Peyer's patch (tissue), 4 donors: Measurements from ENCODE around the gene RTBDN. TPM values are rescaled to one million over a fixed set of nuclear protein-coding genes. Genes with fewer than 3 reads are reported as not detected.

ENCODE experiments used
- DNase-seq, 3 donors: peaks; one replicate each; pipeline ENCODE4 v3.0.0-alpha.2; 2017 to 2019
- H3K27ac ChIP-seq, 4 donors: fragments of 200-600 bp; sonication (generic); one replicate each; pipeline ENCODE4 v1.5.1; 2016 to 2019
- H3K27me3 ChIP-seq, 2 donors: fragments of 200-600 bp; sonication (generic); one replicate each; pipeline ENCODE4 v1.5.1; 2019
- H3K36me3 ChIP-seq, 3 donors: fragments of 200-600 bp; sonication (generic); one replicate each; pipeline ENCODE4 v1.5.1; 2016 to 2019
- H3K4me1 ChIP-seq, 4 donors: fragments of 200-600 bp; sonication (generic); one replicate each; pipeline ENCODE4 v1.5.1; 2016 to 2019
- H3K4me3 ChIP-seq, 4 donors: fragments of 200-600 bp; sonication (generic); 1 replicate in 3 of 4; 2 replicates in 1 of 4; pipeline ENCODE4 v1.5.1; 2016 to 2019; ENCODE audit warnings: mild to moderate bottlenecking in 1 of 4
- H3K9me3 ChIP-seq, 4 donors: fragments of 200-600 bp; sonication (generic); one replicate each; pipeline ENCODE4 v1.5.1; 2016 to 2019; ENCODE audit warnings: mild to moderate bottlenecking in 1 of 4
- POLR2A ChIP-seq, 2 donors: fragments of 450-650 bp; IDR thresholded peaks; one replicate each; pipeline ENCODE4 v1.5.1; 2017; ENCODE audit warnings: antibody characterized with exemption in 2 of 2, mild to moderate bottlenecking in 2 of 2, moderate library complexity in 2 of 2
- total RNA-seq, 4 donors: library from RNA; depleted of rRNA; stranded (reverse); fragments of >200 nt; gene quantifications; one replicate each; pipeline ENCODE4 v1.1.0, GENCODE V29; 2016
- TF ChIP-seq, protein P1 (sequence below), 6 experiments: fragments of 450-650 bp in 4 of 6; fragments of 200-600 bp in 2 of 6; sonication (generic) in 1 of 6; IDR thresholded peaks; one replicate each; pipeline ENCODE4 v1.5.1; 2017 to 2019; ENCODE audit warnings: antibody characterized with exemption in 6 of 6, mild to moderate bottlenecking in 3 of 6, moderate library complexity in 1 of 6

Gene RTBDN
- total RNA-seq, 4 donors from 2014 or later: not detected

DNA sequence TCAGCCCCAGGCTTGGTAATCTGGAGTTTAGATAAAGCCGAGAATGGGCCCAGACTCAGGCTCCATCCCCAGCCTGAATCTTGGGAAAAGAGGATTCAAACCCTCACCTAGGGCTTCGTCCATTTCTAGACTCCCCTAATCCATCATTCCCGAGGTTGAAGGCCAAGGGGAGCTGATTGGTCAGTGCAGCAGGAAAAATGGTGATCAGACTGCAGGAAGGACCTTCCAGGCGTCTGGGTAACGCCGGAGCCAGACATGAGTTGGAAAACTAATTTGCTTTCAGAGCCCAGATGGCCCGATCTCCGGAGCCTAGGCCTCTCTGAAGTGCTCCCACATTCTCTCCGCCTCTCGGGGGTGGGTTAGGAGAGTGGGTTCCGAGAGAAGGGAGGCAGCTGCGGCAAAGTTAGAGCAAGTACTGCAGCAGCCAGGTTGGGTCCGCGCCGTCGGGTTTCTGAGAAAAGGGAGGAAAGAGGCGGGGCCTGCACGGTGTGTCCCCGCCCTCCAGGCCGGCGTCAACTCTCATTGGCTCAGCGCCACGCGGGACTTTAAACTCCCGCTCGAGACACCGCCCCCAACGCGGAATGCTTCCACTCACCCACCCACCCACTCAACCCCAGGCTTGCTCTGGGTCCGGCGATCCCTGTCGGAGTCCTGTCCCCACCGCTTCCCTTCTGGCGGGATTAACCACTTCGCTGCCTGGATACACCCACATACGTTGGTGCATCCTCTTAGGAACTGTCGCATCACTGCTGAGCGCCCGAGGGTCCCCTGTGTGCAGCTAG is 788 bp upstream of the RTBDN start:
- DNase-seq: no peak
- Histone ChIP-seq H3K4me3 (no peak overlapping the region), H3K27me3 (peaks cover 0 to 59% of the 10 kb centered on the region in 2 donors), H3K36me3 (no peaks in the 10 kb centered on the region), H3K9me3 (peaks cover 0 to 3% (median 0%) of the 10 kb centered on the region in 4 donors), H3K27ac (no peak overlapping the region), H3K4me1 (peaks cover 0 to 32% (median 14%) of the 10 kb centered on the region in 4 donors)
- TF ChIP-seq POLR2A (IDR thresholded peaks at IDR 0.05): no peak
- TF ChIP-seq, protein P1, sequence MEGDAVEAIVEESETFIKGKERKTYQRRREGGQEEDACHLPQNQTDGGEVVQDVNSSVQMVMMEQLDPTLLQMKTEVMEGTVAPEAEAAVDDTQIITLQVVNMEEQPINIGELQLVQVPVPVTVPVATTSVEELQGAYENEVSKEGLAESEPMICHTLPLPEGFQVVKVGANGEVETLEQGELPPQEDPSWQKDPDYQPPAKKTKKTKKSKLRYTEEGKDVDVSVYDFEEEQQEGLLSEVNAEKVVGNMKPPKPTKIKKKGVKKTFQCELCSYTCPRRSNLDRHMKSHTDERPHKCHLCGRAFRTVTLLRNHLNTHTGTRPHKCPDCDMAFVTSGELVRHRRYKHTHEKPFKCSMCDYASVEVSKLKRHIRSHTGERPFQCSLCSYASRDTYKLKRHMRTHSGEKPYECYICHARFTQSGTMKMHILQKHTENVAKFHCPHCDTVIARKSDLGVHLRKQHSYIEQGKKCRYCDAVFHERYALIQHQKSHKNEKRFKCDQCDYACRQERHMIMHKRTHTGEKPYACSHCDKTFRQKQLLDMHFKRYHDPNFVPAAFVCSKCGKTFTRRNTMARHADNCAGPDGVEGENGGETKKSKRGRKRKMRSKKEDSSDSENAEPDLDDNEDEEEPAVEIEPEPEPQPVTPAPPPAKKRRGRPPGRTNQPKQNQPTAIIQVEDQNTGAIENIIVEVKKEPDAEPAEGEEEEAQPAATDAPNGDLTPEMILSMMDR (IDR thresholded peaks at IDR 0.05): no peak

DNA sequence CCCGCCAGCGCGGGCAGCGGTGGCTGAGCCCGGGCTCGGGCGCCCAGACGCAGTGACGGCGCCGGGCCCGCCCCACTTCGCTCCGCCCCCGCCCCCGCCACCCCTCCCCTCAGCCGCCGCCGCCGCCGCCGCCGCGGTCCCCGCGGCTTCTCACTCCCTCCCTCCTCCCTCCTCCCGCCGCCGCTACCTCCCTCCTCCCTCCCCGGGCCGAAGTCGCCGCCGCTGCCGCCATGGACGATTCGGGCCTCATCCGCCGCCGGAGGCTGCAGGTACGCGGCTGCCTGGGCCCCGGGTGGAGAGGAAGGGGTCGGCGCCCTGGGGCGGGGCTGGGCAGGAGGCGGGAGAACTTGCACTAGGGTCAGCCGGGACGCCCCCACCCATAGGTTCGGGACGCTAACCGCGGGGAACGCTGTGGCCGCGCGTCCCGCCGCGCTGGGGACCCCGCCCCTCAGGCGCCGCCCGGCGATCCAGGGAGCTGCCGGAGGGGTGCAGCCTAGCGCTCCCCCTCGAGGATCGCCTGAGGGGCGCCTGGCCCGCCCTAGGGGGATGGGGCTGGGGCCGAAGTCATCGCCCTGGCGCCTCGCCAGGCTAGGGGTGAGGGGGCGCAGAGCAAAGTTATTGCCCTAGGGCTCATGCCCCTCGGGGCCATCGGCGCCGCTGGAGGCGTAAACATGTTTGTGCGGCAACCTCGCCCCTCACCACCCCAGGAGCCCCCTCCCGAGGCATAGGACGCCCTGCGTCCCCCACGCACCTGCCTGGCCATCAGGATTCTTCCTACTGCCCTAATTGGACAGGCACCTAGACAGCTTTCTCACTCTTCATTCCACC is 427 bp downstream of the RTBDN start:
- no peak overlapping the region for H3K27ac ChIP-seq
- no peak for DNase-seq
- peak overlapping the region; percentile 18 to 52 (median 47) for H3K4me3 ChIP-seq
- no peaks in the 10 kb centered on the region for H3K36me3 ChIP-seq
- H3K27me3 ChIP-seq: peaks cover 0 to 54% of the 10 kb centered on the region in 2 donors
- H3K9me3 ChIP-seq: peaks cover 0 to 3% (median 0%) of the 10 kb centered on the region in 4 donors
- TF ChIP-seq, protein P1 (IDR thresholded peaks at IDR 0.05): no peak
- no peak for TF ChIP-seq POLR2A (IDR thresholded peaks at IDR 0.05)
- H3K4me1 ChIP-seq: peaks cover 0 to 31% (median 13%) of the 10 kb centered on the region in 4 donors

DNA sequence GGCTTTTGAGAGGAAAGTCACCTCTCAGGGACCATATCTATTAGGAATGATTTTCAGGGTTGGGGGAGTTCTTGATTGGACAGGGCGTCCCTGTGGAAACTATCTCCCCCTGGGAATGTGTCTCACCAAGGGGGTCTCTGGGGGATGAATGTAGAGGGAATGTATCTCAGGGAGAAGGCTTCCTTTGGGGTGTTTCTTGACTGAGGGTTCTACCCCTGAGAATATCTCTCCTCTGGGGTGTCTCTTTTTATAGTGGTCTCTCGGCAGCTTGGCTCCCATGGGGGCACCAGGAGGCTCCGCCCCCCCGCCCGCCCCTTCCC is 1.0 kb downstream of the RTBDN start:
- H3K9me3 ChIP-seq: peaks cover 0 to 3% (median 0%) of the 10 kb centered on the region in 4 donors
- peaks cover 0 to 50% of the 10 kb centered on the region in 2 donors for H3K27me3 ChIP-seq
- peaks cover 0 to 27% (median 7%) of the 10 kb centered on the region in 4 donors for H3K4me1 ChIP-seq
- no peak for TF ChIP-seq POLR2A (IDR thresholded peaks at IDR 0.05)
- TF ChIP-seq, protein P1 (IDR thresholded peaks at IDR 0.05): no peak
- DNase-seq: no peak
- H3K27ac ChIP-seq: no peak overlapping the region
- H3K36me3 ChIP-seq: no peaks in the 10 kb centered on the region
- H3K4me3 ChIP-seq: peak overlapping the region in 3 of 4 donors; percentile 46 to 52 (median 48)

DNA sequence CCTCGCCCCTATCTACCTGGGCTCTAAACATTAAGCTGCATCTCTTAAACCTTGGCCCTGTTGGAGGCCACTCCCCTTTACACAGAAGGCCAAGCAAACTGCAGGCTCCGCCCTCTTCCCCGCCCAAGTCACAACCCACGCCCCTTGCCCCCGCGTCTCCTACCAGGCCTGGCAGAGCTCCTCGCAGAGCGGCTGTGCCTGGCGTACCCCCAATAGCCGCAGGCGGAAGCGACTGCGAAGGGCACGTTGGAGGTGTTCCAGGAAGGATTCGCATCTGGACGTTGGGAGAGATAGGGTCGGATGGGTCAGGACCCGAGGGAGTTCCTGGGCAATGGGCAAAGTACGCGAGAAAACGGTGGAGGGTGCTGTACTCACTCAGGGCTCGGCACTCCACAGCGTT is 5.9 kb downstream of the RTBDN start:
- H3K27me3 ChIP-seq: peaks cover 0 to 25% of the 10 kb centered on the region in 2 donors
- no peaks in the 10 kb centered on the region for H3K36me3 ChIP-seq
- H3K4me1 ChIP-seq: peaks cover 0 to 23% (median 2%) of the 10 kb centered on the region in 4 donors
- DNase-seq: peak in 2 of 3 donors; percentile 76 to 81
- peak overlapping the region in 2 of 4 donors; percentile 17 to 32 for H3K4me3 ChIP-seq
- peaks cover 0 to 3% (median 0%) of the 10 kb centered on the region in 4 donors for H3K9me3 ChIP-seq
- TF ChIP-seq, protein P1 (IDR thresholded peaks at IDR 0.05): peak in 1 of 6 experiments; percentile 3
- no peak for TF ChIP-seq POLR2A (IDR thresholded peaks at IDR 0.05)
- no peak overlapping the region for H3K27ac ChIP-seq

DNA sequence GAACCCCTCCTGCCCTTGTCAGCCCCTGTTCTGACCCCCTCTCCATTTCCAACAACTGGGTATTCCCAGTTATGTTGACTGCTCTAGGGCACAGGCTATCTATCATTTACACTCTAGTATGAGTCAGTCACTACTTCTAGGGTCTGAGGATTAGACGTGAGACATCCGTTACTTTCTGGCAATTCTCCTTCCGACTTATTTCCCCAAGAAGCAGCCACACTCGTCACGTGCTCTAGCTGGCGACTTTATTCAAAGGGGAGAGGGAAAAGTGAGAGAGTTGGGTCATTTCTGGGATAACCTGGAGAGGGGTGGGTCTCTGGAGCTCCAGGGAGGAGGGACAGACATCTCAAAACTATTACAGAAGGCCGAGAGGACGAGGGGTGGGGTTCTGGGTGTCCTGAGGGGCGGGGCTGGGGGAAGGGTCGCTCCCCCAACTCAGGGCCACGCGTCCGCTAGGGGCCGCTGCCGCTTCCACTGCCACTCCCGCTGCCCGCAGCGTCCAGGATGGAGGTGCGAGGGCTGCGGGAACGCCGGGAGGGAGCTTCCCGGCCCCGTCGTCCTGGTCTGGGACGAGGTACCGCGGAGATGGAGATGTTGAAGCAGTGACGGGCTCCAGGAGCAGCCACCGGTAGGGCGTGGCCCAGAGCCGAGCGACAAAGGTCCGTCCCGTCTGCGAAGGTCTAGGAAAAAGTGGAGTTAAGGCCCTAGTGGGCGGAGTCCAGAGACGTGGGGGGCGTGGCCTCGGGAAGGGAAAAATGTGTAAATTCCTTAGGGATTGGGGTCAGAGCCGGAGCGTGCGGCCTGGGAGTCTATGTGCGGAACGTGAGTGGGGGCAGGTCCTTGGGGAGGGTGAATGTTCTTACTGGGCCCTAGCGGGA is 8.9 kb downstream of the RTBDN start:
- H3K4me1 ChIP-seq: peaks cover 0 to 12% (median 2%) of the 10 kb centered on the region in 4 donors
- no peaks in the 10 kb centered on the region for H3K9me3 ChIP-seq
- no peak overlapping the region for H3K4me3 ChIP-seq
- no peak for TF ChIP-seq POLR2A (IDR thresholded peaks at IDR 0.05)
- TF ChIP-seq, protein P1 (IDR thresholded peaks at IDR 0.05): peak in 2 of 6 experiments; percentile 22 to 25
- DNase-seq: no peak
- no peaks in the 10 kb centered on the region for H3K36me3 ChIP-seq
- peaks cover 0 to 10% of the 10 kb centered on the region in 2 donors for H3K27me3 ChIP-seq
- H3K27ac ChIP-seq: no peak overlapping the region
